GM21529 (cell line): ENCODE measurements around the gene SSR3.

Source experiments
- ATAC-seq: cut with Tn5 transposase; IDR thresholded peaks from one replicate; pipeline ENCODE4 v1.9.1; 2021; ENCODE audit not compliant: unreplicated experiment

The SSR3 gene

GRCh38 chr3:156539802-156540201 is 15.1 kb downstream of the SSR3 start:
- ATAC-seq = no peak

- ATAC-seq = no peak
These were observed 15.9 kb downstream of the SSR3 start for GRCh38 chr3:156539051-156539450.

- ATAC-seq = no peak
These were observed 18.2 kb downstream of the SSR3 start for GRCh38 chr3:156536524-156537316.

- ATAC-seq = no peak
These were observed 19.1 kb downstream of the SSR3 start for GRCh38 chr3:156535798-156536197.

GRCh38 chr3:156535162-156535627 is 19.7 kb downstream of the SSR3 start:
- peak; percentile 40 for ATAC-seq

- no peak for ATAC-seq
These were observed 21.7 kb downstream of the SSR3 start for GRCh38 chr3:156533205-156533604.

GRCh38 chr3:156532730-156533129 is 22.2 kb downstream of the SSR3 start:
- no peak for ATAC-seq

GRCh38 chr3:156530980-156531379 is 23.9 kb downstream of the SSR3 start:
- no peak for ATAC-seq

GRCh38 chr3:156527060-156527459 is 27.9 kb downstream of the SSR3 start:
- no peak for ATAC-seq

- no peak for ATAC-seq
These were observed 29.1 kb downstream of the SSR3 start for GRCh38 chr3:156525808-156526207.

GRCh38 chr3:156522673-156523072 is 32.2 kb downstream of the SSR3 start:
- no peak for ATAC-seq

GRCh38 chr3:156519758-156520162 is 35.2 kb downstream of the SSR3 start:
- ATAC-seq = peak; percentile 65

GRCh38 chr3:156518726-156519125 is 36.2 kb downstream of the SSR3 start:
- no peak for ATAC-seq

- ATAC-seq = no peak
These were observed 38.0 kb downstream of the SSR3 start for GRCh38 chr3:156516961-156517360.

GRCh38 chr3:156516284-156516683 is 38.6 kb downstream of the SSR3 start:
- ATAC-seq = no peak

- ATAC-seq = no peak
These were observed 41.3 kb downstream of the SSR3 start for GRCh38 chr3:156513619-156514018.

- ATAC-seq = no peak
These were observed 42.8 kb downstream of the SSR3 start for GRCh38 chr3:156511987-156512677.

- ATAC-seq = peak; percentile 89
These were observed 45.4 kb downstream of the SSR3 start for GRCh38 chr3:156509189-156510174.

GRCh38 chr3:156507285-156507684 is 47.6 kb downstream of the SSR3 start:
- ATAC-seq = no peak

GRCh38 chr3:156498307-156498706 is 56.6 kb downstream of the SSR3 start:
- no peak for ATAC-seq

GRCh38 chr3:156497326-156497725 is 57.6 kb downstream of the SSR3 start:
- ATAC-seq = no peak
